A204.1 (cell line): ENCODE measurements around the gene PRR29.
"Not testable (repeated sequence)": the region's sequence is repeated elsewhere in the genome, so short reads cannot be mapped to it uniquely, and the experiment has no call there.

Experiments
- FAIRE-seq: peaks from 2 replicates; lab custom pipeline; 2012; peaks lifted over from hg19 to GRCh38; lab: Jason Lieb, UNC

PRR29 gene

DNA sequence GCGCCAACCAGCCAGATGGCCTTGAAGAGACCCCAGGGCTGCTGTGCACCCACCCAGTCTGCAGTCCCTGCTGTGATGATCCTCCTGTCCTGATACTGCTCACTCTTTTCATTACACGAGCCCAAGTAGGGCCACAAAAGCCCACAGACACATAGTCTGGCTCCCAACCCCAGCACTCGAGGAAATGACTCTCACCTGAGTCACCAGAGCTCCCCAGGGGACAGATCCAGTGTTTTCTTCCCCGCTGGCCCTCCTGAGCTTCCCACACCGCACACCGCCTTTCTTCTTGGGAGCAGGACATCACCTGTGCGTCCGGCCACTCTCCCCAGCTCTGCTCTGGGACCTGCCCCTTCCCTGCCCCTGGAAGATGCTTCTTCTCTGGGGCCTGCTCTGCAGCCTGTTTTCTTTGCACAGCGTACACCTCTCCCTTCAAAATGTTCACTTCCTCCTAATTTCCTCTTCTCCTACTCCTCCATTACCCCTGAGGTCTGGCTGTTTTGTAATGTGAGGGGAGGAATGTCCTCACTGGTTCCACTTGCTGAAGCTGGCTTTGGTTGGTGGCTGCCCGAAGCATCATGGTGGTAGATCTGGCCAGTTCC lies 23.5 kb upstream of the PRR29 start:
- FAIRE-seq, result no peak

DNA sequence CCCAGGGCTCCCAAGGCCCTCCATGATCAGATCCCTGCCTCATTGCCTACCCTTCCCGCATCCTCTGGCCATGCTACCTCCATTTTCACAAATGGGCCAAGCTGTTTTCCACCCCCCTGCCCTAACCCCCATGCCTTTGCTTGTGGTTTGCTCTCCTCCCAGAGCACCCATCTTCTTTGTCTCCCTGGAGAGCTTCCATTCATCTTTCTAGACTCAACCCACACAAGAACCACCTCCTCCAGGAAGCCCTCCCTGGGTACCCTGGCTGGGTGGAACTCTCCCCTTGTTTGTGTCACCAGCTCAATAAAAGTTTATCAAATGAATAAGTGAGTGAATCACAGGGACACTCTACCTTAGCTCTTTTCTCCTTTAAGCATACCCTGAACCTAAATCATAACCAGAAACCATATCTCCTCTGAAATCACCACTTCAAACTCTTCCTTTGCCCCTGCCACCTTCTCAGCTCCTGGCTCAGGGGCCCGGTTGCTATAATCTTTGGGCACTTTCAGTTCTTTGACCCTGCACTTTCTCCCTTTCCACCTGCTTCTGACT lies 22.5 kb upstream of the PRR29 start:
- FAIRE-seq, result no peak

DNA sequence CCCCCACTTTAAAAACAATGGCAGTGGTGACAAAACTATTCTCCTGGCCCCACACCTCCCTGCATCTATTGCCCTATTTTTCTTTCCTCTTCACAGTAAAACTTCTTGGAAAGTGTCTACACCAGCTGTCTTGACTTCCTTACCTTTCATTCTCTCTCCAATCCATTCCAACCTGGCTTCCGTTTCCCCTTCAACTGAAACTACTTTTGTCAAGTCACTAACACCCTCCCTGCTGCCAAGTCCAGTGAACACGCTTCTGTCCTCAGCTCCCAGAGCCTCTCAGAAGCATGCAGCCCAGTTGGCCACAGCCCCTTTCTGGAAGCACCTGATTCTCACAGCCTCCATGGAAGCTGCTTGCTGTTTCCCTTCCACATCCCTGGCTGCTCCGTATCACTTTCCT lies 21.4 kb upstream of the PRR29 start:
- no peak for FAIRE-seq

DNA sequence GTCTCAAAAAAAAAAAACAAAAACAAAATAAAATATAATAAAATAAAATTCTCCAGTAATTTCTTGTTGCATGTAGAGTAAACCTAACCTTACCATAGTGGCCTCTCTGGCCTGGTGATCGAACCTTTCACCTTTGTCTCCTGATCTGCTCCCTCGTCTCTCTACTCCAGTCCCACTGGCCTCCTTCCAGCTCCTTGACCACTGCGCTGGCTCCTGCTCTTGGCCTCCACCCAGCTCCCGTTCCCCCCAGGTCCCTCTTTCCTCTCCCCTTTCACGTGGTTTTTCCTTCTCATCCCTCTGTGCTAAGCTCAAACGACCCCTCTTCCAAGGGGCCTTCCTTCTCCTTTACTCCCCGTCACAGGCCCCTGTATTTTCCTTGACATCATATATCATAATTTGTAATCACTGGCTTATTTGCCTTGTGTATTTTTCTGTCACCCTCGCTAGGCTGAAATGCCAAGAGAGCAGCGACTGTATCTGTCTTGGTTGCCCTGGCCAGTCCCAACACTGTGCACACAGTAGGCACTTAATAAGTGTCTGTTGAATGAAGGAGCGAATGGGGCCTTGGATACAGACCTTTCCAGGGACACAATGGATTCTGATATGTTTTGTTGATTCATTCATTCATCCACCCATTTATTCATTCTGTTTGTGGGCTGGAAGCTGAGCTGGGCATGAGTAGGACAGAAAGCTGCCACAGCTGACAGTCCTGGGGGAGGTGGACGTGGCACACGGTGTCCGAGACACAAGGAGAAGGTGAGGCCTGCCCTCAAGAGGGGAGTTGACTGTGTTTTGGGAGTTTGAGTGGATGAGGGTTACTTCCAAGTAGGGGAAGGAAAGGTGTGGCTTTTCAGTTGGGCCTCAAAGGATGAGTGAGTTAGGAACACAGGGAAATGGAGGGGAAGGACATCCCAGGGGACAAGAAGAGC lies 19.6 kb upstream of the PRR29 start:
- FAIRE-seq, result no peak

DNA sequence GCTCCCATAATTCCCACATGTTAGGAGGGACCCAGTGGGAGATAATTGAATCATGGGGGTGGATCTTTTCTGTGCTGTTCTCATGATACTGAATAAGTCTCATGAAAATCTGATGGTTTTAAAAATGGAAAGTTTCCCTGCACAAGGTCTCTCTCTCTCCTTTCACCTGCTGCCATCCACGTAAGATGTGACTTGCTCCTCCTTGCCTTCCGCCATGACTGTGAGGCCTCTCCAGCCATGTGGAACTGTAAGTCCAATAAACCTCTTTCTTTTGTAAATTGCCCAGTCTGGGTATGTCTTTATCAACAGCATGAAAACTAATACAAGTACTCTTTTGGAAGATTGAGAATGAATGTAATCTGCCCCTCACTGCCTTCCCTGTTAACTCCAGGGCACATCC lies 15.5 kb upstream of the PRR29 start:
- FAIRE-seq, result not testable (repeated sequence)

DNA sequence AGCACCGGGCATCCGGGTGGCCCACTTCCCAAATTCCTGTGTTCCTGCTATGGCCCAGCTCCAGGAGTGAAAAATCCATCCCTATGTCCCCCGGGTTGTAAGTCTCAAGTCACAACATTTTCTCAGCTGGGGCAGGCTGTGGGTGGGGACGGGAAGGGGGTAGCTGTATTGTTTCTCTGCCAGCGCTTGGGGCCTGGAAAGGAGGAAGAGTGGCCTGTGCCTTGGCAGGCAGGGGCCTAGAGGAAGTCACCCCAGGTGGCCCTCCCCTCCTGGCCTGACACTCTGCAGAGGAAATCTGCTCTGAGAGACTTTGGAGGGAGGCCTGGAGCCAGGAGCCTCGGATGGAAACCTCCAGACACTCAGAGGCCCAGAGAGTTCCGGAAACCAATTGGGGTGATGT lies 14.8 kb upstream of the PRR29 start:
- no peak for FAIRE-seq

DNA sequence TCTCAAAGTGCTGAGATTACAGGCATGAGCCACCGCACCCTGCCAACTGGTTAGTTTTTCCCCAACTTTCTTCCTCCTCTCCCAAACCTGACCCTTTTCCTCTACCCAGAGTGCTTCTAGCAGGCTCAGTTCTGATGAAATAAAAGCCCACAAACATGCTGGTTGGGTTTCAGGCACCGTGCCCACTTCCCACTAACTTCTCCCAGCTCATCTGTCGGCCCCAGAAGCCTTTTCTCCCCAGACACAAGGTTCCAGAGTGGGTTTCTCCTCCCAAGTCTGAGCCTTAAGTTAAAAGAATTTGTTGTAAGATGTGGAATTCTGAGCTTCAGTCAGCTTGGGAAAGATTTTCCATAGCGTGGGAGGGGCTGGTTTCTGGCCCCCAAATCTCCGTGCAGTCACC lies 13.9 kb upstream of the PRR29 start:
- FAIRE-seq, result no peak

DNA sequence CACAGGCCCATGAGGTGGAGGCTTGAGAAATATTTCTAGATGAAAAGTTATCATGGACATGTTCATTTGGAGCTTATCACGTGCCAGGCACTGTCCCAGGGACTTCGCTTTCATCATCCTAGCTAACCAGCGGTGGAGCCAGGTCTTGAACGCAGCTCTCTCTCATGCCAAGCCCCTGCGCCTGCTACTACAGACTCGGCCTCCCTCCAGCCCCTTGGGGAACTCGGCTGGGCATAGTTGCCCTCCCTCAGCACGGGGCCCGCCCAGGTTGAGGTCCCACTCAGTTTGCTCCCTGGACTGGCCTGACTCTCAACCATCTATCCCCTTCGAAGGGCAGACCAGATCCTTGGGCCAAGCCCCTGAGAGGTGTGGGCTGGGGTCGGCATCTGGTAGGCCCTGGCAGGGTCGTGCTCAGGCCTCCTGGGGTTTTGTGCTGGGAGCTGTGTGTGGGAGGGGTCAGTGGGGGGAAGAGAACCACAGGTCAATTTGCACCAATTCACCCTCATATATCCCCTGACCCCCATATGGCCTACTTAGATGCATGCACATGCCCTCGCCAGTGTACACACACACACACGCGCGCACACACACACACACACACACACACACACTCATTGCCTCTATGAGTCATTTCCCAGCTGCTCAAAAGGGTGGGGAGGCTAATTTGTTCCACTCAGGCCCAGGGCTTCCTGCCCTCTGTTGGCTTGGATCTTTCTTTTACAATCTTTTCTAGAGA lies 13.3 kb upstream of the PRR29 start:
- FAIRE-seq, result no peak

DNA sequence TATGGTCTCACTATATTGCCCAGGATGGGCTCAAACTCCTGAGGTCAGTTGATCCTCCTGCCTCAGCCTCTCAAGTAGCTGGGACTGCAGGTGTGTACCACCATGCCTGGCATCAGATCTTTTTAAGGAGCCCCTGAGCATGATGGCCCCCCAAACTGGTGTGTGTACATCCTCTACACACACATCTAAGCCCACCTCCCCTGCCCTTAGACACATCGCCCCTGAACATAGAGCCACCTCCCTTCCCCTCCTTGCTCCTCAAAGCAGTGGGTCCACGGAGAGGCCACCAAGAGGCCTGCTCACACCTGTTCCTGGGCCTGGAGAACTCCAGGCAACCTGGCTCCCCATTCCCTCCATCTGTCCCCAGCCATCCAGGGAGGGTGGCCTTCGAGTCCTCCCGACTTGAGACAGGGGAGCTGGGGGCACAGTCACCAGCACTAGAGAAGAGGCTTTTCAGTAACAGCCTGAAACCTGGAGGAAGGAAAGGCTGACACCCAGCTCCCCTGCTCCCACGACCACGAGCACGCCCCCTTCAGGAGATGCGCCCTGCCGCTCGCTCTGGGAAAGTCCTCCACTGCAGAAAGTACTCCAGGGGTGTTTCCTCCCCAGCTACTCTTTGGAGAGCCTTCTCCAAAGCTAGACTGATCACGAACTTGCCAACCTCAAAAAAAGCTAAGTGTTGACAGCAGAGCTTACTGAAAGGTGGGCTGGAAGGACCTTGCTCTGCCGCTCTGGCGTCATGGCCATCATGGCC lies 12.6 kb upstream of the PRR29 start:
- FAIRE-seq, result no peak

DNA sequence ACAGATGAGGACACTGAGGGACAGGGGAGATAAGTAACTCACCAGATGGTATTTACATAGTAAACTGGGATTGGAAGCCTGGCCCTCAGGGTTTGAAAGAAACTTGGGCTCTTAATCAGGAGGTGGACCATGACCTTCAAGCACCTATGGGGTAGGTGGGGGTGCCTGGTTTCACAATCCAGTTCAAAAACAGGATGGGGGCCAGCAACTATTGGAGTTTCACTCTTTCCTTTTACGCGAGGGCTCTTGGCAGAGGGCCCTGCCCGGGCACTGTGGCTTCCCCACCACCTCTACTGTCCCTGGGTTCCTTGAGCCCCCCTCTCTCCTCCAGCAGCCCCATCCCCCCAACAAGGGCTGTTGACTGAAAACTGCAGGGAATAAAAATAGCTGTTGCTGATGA lies 11.3 kb upstream of the PRR29 start:
- no peak for FAIRE-seq

DNA sequence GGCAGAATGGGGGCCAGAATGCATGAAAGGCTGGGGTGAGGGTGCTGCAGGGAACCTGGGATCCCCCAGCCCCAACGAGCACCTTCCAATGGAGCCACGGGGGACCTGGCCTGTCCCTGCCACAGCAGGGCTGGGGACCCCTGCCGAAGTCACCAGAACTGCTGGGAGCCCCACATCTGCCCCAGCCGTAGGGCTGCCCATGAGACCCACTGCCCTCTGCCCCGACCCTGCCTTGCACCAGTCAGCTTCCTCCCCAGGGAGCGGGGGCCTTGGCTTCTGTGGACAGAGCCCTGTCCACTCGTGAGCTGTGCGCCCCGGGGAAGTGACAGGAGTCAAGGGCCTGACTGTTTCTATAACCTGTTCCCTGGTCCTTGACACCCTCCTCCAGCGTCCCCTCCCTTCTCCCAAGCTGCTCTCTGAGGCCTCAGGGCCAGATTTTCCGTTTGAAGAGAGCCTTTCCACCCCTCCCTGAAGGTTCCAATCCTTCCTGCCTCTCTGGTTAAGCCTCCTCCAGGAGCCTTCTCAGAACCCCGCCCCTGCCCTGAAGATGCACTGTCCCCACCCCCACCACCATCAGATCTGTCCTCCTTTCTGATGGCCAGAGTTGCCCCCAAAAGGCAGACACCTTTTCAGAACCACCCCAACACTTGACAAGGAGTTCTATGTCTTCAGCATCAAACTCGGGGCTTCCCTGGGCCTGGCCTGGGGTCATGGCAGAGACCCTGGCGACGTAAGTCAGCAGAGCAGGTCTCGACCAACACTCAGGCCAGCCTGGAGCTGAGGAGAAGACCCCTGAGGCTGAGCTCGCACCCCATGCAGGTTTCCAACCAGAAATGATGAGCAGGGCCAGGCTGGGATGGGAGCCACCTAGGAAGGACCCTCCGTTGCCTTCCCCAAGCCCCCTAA lies 10.7 kb upstream of the PRR29 start:
- FAIRE-seq, result no peak

DNA sequence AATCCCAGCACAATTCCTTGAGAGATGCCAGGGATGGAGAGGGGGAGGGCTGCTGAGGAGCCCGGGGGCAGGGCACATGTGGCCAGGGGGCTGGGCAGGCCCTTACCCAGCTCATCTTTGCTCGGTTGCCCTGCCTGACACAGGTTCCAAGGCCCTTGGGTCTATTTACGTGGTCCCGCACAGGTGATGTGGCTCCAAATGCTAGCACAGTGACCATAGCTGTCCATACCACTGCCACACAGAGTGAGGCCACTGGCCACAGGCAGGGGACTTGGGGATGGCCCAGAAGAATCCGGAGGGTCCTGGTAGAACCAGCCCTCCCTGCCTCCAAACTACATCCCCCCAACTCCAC lies 10.0 kb upstream of the PRR29 start:
- no peak for FAIRE-seq

DNA sequence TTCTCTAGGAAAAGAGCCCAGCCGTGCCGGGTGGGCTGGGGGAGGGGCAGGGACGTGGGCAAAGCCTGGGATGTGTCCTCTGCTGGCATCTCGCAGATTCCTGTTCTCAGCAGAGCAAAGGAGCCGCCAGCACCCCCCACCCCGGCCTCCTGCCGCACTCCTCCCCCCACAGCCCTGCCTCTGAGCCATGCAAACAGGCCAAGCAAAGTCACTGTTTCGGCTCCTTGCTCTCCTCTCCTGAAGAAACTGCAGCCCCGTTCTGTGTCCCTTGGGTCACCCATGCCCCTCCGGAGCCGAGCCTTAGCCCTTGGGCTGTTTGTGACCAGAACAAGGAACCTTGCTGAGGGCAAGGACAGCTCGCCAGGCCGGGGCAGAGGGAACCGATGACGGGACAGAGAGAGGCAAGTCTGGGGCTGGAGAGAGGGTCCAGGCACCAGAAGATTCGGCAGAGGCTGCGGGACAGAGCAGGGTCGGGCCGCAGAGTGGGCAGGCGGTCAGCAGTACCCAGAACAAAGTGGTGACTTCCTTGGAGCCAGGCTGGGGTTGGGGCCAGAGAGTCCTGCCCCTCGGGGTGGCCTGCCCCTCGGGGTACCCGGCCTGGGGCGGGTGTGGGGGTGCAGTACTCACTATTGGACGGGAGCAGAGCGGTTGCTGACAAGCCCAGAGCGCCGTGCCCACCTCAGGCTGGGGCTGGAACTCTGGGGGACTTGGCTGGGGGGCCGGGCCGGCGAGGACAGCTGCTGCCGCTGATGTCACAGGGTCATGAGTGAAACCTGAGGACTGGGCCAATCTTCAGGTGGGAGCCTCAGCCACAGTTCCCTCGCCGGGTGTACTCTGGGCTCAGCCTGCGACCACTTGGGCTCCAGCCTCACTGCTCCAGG lies 9.2 kb upstream of the PRR29 start:
- no peak for FAIRE-seq

DNA sequence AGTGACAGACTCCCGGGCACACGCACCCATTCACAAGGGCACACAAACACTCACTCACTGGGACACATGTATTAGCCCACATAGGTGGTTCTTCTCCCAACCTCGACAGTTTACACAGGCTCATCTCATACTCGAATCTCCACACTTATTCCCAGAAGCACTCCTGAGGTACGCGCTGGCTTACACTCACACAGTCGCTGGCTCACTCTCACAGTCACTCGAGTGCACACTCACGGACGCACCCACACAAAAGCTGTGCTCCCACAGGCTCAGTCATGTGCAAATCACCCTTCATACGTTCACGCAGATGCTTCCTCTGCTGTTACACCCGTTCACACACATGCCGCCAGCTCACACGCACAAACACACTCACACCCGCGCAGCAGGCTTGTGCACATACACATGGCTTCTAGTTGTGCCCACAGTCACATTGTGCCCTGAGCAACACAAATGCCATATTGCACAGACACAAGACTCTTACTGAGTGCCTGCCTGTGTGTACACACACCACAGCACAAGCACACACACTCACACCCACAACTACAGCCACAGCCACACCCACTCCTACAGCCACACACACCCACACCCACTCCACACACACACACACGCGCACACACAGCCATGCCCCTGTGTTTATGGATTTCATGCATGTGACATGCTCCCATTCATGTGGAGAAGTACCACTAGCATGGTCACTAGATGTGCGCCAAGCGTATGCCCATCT lies 8.4 kb upstream of the PRR29 start:
- no peak for FAIRE-seq

DNA sequence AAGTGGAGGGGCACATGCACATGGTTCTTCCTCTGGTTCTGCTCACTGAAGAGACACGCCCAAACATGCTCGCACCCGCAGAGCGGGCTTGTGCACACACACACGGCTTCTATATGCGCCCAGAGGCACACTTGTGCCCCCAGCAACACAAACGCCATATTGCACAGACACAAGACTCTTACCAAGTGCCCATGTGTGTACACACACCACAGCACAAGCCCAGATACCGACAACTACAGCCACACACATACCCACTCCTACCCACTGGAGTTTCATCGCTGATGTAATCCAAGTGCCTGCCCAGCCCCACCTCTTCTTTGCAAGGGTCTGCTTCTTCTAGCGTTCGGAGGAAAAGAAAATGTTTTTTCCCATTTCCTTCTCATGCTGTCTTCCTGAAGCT lies 6.5 kb upstream of the PRR29 start:
- FAIRE-seq, result no peak

DNA sequence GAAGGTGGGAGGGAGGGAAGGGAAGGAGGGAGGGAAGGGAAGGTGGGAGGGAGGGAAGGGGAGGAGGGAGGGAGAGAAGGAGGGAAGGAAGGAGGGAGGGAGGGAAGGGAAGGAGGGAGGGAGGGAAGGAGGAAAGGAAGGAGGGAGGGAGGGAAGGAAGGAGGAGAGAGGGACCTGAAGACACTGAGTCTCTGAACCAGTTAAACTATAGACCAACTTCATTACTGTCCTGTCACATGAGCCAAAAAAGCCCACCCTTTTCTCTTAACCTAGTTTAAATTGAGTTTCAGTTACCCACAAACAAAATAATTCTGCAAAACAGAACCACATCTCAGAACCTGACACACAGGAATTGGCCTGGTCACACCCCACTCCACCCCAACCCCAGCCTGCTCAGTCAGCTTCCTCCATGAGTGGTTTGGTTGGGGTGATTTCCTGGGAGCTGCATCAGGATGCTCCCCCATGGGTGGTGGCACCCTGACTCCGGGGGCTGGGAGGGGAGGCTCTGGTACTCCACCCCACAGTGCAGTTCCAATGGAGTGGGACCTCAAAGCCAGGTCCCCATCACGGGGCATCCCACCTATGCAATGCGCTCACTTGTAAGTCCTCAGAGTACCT lies 4.7 kb upstream of the PRR29 start:
- no peak for FAIRE-seq

DNA sequence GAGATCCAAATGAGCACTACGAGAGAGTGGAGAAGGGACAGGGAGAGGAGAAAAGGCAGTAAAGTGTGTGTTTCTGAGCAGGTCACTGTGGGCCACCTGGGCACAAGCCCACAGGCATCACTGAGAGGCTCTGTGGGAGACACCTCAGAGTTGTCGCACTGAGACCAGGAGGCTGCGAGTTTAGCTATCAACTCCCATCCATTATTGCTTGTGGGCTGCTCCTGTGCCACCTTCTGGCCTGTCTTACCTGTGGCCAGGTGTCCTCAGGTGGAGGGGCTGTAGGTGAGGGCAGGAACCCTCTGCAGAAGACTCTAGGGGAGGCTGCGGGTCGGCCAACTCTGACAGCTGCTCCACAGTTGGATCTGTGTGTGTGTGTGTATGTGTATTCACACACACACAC lies 2.5 kb upstream of the PRR29 start:
- no peak for FAIRE-seq

DNA sequence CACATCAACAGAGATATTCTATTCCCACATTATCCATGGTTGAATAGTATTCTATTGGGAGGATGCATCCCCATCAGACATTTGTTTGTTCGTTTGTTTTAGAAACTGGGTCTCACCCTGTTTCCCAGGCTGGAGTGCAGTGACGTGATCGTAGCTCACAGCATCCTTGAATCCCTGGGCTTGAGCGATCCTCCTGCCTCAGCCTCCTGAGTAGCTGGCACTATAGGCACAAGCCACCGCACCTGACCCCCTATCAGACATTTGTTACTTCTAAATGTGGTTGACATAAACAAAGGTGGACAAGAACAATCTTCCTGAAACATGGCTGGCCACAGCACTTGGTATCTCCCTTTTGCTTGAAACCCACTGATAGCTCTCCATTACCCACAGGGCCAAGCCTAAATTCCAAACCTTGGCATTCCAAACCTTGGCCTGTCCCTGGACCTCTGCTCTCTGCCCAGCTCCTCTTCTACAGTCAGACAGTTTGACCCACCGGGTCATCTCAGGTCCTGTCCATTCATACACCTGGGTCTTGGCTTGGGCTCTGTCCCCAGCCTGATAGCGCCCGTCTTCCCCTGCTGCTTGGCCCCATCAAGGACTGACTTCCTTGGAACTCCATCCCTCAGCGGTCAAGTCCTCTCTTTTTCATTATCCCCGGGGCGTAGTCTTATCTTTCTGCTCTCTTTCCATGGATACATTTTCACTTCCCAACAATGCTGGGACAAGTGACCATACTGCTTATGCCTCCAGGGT lies 1.5 kb upstream of the PRR29 start:
- FAIRE-seq, result no peak
